Epithelial cell of proximal tubule (primary cell): ENCODE data around the gene ATG12. TPM values are rescaled to one million over a fixed set of nuclear protein-coding genes. Genes with fewer than 3 reads are reported as not detected.
"Not testable (repeated sequence)": the region's sequence is repeated elsewhere in the genome, so short reads cannot be mapped to it uniquely, and the experiment has no call there.

Experiments used
- DNase-seq: peaks from one replicate; pipeline ENCODE4 v3.0.0-alpha.2; 2011; ENCODE audit warnings: low read depth
- H3K4me3 ChIP-seq: 2 replicates; pipeline ENCODE4 v1.5.1; 2011; ENCODE audit warnings: low read depth, mild to moderate bottlenecking, low read length
- total RNA-seq: library from RNA; depleted of rRNA; stranded (reverse); fragments of >200 nt; gene quantifications from 2 replicates; pipeline ENCODE4 v1.2.3, GENCODE V29; 2015
- TF ChIP-seq, protein P1 (sequence below): conservative IDR thresholded peaks from 2 replicates; pipeline ENCODE4 v1.5.1; 2012; ENCODE audit warnings: low read depth, mild to moderate bottlenecking, low read length

The ATG12 gene
- total RNA-seq, 1 donor from 2014 or later, result 20.6 TPM

DNA sequence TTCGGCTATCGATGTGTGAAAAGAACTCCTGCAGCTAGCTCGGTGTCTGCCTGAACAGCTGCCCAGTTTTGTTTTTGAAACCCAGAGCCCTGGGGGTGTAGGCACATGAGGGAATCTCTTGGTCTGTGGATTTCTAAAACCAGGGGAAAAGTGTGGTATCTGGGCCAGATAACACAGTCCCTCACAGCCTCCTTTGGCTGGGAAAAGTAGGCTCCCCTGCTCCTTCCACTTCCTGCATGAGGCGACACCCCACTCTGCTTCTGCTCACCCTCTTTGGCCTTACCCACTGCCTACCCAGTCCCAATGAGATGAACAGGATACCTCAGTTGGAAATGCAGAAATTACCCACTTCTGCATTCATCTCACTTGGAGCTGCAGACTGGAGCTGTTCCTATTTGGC, 15.4 kb downstream of the ATG12 start:
- no peak overlapping the region for H3K4me3 ChIP-seq
- TF ChIP-seq, protein P1, sequence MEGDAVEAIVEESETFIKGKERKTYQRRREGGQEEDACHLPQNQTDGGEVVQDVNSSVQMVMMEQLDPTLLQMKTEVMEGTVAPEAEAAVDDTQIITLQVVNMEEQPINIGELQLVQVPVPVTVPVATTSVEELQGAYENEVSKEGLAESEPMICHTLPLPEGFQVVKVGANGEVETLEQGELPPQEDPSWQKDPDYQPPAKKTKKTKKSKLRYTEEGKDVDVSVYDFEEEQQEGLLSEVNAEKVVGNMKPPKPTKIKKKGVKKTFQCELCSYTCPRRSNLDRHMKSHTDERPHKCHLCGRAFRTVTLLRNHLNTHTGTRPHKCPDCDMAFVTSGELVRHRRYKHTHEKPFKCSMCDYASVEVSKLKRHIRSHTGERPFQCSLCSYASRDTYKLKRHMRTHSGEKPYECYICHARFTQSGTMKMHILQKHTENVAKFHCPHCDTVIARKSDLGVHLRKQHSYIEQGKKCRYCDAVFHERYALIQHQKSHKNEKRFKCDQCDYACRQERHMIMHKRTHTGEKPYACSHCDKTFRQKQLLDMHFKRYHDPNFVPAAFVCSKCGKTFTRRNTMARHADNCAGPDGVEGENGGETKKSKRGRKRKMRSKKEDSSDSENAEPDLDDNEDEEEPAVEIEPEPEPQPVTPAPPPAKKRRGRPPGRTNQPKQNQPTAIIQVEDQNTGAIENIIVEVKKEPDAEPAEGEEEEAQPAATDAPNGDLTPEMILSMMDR, result no peak
- no peak for DNase-seq

DNA sequence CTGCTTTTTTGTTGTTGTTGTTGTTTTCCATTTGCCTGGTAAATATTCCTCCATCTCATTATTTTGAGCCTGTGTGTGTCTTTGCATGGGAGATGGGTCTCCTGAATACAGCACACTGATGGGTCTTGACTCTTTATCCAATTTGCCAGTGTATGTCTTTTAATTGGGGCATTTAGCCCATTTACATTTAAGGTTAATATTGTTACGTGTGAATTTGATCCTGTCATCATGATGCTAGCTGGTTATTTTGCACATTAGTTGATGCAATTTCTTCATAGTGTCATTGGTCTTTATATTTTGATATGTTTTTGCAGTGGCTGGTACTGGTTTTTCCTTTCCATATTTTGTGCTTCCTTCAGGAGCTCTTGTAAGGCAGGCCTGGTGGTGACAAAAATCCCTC, 16.4 kb downstream of the ATG12 start:
- not testable (repeated sequence) for DNase-seq

DNA sequence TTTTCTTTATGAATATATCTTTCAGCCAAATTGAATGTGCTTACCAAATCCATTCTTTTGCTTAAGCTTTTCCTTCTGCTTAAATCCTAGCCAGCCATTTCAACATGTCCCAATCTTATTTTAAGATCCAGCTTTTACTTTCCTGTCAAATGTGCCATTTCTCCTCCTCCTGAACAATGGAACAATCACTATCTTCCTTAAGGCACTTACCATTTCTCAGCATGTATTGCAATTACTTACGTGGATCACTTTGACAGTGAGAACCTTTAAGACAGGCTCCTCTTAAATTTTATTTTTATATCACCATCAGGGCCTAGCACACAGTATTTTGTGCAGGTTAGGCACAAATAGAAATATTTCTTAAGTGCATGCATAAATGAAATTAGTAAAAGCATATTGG, 20.5 kb downstream of the ATG12 start:
- no peak overlapping the region for H3K4me3 ChIP-seq
- no peak for DNase-seq
- TF ChIP-seq, protein P1, result no peak

More for the DNA sequence above, 16.4 kb downstream of the ATG12 start:
- not testable (repeated sequence) for H3K4me3 ChIP-seq

DNA sequence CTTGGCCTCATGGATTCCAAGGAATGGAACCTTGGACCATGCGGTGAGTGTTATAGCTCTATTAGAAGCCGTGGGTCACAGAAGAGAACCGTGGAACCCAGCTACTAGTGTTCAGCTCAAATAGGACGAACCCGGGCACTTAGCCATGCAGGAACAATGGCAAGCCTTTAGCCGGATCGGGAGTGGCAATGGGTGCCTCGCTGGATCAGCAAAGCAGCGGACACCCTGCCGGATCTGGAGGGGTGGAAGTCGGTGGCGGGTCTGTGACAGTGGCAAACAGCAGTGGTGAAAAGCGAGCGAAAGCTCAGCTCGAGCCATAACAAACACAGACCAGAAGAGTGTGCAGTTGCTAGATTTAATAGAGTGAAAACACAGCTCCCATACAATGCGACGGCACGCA, 22.5 kb downstream of the ATG12 start:
- DNase-seq, result no peak
- TF ChIP-seq, protein P1, result no peak
- H3K4me3 ChIP-seq, result no peak overlapping the region

DNA sequence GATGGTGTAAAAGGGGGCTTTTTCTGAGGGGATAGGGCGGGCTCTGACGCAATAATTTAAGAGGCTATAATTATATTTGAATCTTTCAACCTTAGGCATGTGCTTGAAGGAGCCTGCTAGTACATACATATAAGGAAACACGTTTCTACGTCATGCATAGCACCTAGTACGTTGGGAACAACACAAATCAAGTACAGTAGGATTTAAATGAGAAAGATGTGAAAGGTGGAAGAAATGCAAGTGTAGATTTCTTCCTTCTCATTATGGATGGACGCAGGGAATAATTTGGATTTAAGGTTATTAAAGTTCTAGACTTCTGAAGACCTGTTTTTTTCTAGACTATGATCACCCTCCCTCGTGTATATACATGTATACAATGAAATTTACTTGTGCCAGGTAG, 24.0 kb downstream of the ATG12 start:
- DNase-seq, result no peak
- TF ChIP-seq, protein P1, result no peak
- no peak overlapping the region for H3K4me3 ChIP-seq

DNA sequence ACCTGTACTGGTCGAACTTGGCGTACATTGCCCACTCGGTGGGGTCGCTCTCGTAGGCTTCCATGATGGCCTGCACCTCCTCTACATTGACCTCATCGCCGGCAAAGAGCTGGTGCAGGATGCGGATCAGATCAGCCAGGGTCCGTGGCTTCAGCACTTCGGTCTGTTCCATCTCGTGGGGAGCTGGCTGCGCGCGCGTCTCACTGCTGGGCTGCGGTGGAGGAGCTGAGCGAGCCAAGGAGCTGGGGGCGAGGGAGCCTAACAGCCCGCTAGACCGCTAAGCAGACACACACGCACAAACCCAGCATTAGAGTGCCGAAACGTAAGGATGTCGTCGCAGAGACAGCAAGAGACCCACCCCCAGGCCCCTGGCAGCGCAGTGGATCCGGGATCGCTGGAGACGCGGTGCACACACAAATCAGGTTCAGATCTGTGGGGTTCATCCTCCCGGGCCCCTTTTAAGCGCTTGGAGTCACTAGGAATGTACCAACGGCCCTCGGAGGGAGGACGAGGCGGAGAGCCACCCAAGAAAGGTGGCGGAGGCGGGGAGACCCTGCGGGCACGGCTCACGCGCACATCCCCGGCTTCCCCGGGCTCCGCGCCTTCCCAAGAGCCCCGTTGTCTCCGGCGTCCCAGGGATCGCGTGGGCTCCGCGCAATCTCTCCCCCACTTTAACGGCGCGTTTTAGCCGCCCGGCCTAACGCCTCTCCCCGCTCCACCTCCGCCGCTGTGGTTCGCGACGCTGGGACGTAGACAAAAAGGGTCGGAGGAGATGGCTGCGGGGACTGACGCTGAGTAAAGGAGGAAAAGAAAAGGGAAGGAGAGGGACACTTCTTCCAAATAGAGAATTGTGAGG, 24.9 kb downstream of the ATG12 start, which contains the start of gene CDO1:
Gene CDO1 (minus strand): TSS at position 434 of the 856 bp plus-strand sequence. CDS start 262 bp downstream, at position 172.
- peak within 1 kb of the TSS; percentile 43 for H3K4me3 ChIP-seq
- TF ChIP-seq, protein P1, result no peak
- no peak for DNase-seq

DNA sequence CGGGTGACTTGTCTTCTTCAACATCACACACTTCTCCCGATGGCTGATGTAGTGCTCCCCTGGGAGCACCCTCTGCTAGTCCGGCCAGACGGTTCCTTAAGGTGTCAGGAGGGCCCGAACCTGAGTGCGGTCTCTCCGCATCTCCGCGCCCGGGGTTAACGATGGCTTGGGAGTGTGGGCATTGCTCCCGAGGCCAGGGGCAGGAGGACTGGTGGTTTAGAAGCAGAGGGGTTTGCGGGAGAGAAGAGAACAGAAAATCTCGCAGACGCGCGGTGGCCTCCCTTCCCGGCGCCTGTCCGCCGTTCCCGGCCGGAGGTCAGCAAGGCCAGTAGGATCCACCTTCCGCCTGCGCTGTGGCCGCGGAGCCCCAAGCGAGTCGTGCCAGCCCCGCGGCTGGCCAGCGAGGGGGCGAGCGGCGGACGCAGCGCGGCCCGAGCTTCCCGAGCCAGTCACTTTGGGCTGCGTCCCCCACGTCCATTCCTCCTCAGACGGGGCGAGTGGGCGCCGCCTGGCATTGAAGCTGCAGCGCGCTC, 25.6 kb downstream of the ATG12 start:
- DNase-seq, result no peak
- TF ChIP-seq, protein P1, result no peak
- H3K4me3 ChIP-seq, result peak overlapping the region; percentile 43
